Brain pericyte (primary cell): Measurements from ENCODE around the gene LANCL3.
"Not testable (repeated sequence)": the region's sequence is repeated elsewhere in the genome, so short reads cannot be mapped to it uniquely, and the experiment has no call there.

ENCODE experiments used
- DNase-seq: peaks from one replicate; pipeline ENCODE4 v3.0.0-alpha.2; 2012; ENCODE audit warnings: low read depth, low spot score

Gene LANCL3

GRCh38 chrX:37571426-37572107 is at the start of gene LANCL3:
LANCL3 (plus strand) TSS chrX:37571661; CDS start chrX:37571871, 210 bp downstream.
- DNase-seq: not testable (repeated sequence)

GRCh38 chrX:37523673-37524072 is 47.8 kb upstream of the LANCL3 start:
- DNase-seq: not testable (repeated sequence)

- DNase-seq: no peak
These were observed 29.5 kb upstream of the LANCL3 start for GRCh38 chrX:37541991-37542390.

- no peak for DNase-seq
These were observed 28.7 kb upstream of the LANCL3 start for GRCh38 chrX:37542791-37543190.

- no peak for DNase-seq
These were observed 28.1 kb upstream of the LANCL3 start for GRCh38 chrX:37543324-37543723.

GRCh38 chrX:37544531-37544930 is 26.9 kb upstream of the LANCL3 start:
- DNase-seq: not testable (repeated sequence)

GRCh38 chrX:37545066-37545465 is 26.4 kb upstream of the LANCL3 start:
- no peak for DNase-seq

GRCh38 chrX:37549619-37550018 is 21.8 kb upstream of the LANCL3 start:
- DNase-seq: not testable (repeated sequence)

- no peak for DNase-seq
These were observed 18.0 kb upstream of the LANCL3 start for GRCh38 chrX:37553476-37553875.

GRCh38 chrX:37565254-37565653 is 6.2 kb upstream of the LANCL3 start:
- not testable (repeated sequence) for DNase-seq

GRCh38 chrX:37570349-37570748 is 1.1 kb upstream of the LANCL3 start:
- DNase-seq: not testable (repeated sequence)

- peak; percentile 8 for DNase-seq
These were observed 687 bp downstream of the LANCL3 start for GRCh38 chrX:37572108-37572587.

- DNase-seq: not testable (repeated sequence)
These were observed 1.7 kb downstream of the LANCL3 start for GRCh38 chrX:37573121-37573520.

GRCh38 chrX:37578045-37578444 is 6.6 kb downstream of the LANCL3 start:
- no peak for DNase-seq

GRCh38 chrX:37580080-37580479 is 8.6 kb downstream of the LANCL3 start:
- DNase-seq: no peak

- not testable (repeated sequence) for DNase-seq
These were observed 15.9 kb downstream of the LANCL3 start for GRCh38 chrX:37587337-37587736.

GRCh38 chrX:37590047-37590446 is 18.6 kb downstream of the LANCL3 start:
- DNase-seq: no peak

- no peak for DNase-seq
These were observed 23.4 kb downstream of the LANCL3 start for GRCh38 chrX:37594755-37595382.

- DNase-seq: no peak
These were observed 28.3 kb downstream of the LANCL3 start for GRCh38 chrX:37599729-37600128.

- DNase-seq: no peak
These were observed 32.5 kb downstream of the LANCL3 start for GRCh38 chrX:37603938-37604409.

GRCh38 chrX:37607243-37607642 is 35.8 kb downstream of the LANCL3 start:
- no peak for DNase-seq

- DNase-seq: no peak
These were observed 36.7 kb downstream of the LANCL3 start for GRCh38 chrX:37608156-37608555.

- DNase-seq: no peak
These were observed 38.3 kb downstream of the LANCL3 start for GRCh38 chrX:37609727-37610126.
